Activated T-cell treated with anti-CD3 and anti-CD28 coated beads, Interleukin-2, amount 50 U/mL, for 24 hours (primary cell): Measurements from ENCODE around the gene IFNA21.
"Not testable (repeated sequence)": the region's sequence is repeated elsewhere in the genome, so short reads cannot be mapped to it uniquely, and the experiment has no call there.

Experiments used
- DNase-seq: peaks from one replicate; pipeline ENCODE4 v3.0.0-alpha.2; 2020
- H3K27ac Mint-ChIP-seq: 2 replicates; pipeline ENCODE4 v1.8.0; 2020; ENCODE audit warnings: mild to moderate bottlenecking, mixed read lengths
- H3K27me3 Mint-ChIP-seq: 2 replicates; pipeline ENCODE4 v1.8.0; 2020; ENCODE audit warnings: mixed read lengths
- H3K36me3 Mint-ChIP-seq: 2 replicates; pipeline ENCODE4 v1.8.0; 2020; ENCODE audit warnings: low read depth, mixed read lengths
- H3K4me1 Mint-ChIP-seq: 2 replicates; pipeline ENCODE4 v1.8.0; 2020; ENCODE audit warnings: low read depth, mixed read lengths
- H3K4me3 Mint-ChIP-seq: 2 replicates; pipeline ENCODE4 v1.8.0; 2020; ENCODE audit warnings: mild to moderate bottlenecking, moderate library complexity, mixed read lengths
- H3K9me3 Mint-ChIP-seq: 2 replicates; pipeline ENCODE4 v1.8.0; 2020; ENCODE audit warnings: mixed read lengths

Gene IFNA21

GRCh38 chr9:21166560-21166959 lies at the start of gene IFNA21:
IFNA21 (minus strand) TSS chr9:21166660; CDS start chr9:21166612, 48 bp downstream.
- DNase-seq, H3K4me3 Mint-ChIP-seq, H3K36me3 Mint-ChIP-seq, H3K27ac Mint-ChIP-seq, H3K27me3 Mint-ChIP-seq, H3K9me3 Mint-ChIP-seq: not testable (repeated sequence)
- peaks cover 13% of the 10 kb centered on the region for H3K4me1 Mint-ChIP-seq

- not testable (repeated sequence) for H3K4me1 Mint-ChIP-seq, DNase-seq, H3K36me3 Mint-ChIP-seq, H3K27ac Mint-ChIP-seq, H3K9me3 Mint-ChIP-seq, H3K4me3 Mint-ChIP-seq
- peaks cover 22% of the 10 kb centered on the region for H3K27me3 Mint-ChIP-seq
These were observed 47.2 kb upstream of the IFNA21 start for GRCh38 chr9:21213411-21214326.

GRCh38 chr9:21212160-21212559 lies 45.7 kb upstream of the IFNA21 start:
- not testable (repeated sequence) for H3K27ac Mint-ChIP-seq, DNase-seq, H3K9me3 Mint-ChIP-seq, H3K4me3 Mint-ChIP-seq, H3K36me3 Mint-ChIP-seq, H3K4me1 Mint-ChIP-seq
- H3K27me3 Mint-ChIP-seq: peaks cover 16% of the 10 kb centered on the region

DNA sequence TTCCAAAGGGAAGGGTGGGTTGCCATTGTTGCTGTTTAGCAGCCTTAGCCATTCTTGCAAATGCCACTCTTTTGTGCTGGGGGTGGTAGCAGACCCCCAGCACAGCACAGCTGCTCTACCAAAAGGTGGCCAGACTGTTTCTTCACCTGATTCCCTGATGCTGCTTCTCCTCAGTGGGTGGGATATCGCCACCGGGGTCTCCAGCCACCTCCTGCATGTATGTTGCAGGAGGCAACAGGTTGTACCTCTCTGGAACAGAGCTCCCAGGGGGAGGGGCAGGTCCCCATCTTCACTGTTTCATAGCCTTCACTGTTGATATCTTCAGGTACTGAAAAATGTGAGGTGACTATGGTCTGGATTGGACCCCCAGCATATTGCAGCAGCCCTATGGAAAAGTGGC lies 44.3 kb upstream of the IFNA21 start:
- peaks cover 13% of the 10 kb centered on the region for H3K27me3 Mint-ChIP-seq
- not testable (repeated sequence) for DNase-seq, H3K4me1 Mint-ChIP-seq, H3K36me3 Mint-ChIP-seq, H3K4me3 Mint-ChIP-seq, H3K9me3 Mint-ChIP-seq, H3K27ac Mint-ChIP-seq

DNA sequence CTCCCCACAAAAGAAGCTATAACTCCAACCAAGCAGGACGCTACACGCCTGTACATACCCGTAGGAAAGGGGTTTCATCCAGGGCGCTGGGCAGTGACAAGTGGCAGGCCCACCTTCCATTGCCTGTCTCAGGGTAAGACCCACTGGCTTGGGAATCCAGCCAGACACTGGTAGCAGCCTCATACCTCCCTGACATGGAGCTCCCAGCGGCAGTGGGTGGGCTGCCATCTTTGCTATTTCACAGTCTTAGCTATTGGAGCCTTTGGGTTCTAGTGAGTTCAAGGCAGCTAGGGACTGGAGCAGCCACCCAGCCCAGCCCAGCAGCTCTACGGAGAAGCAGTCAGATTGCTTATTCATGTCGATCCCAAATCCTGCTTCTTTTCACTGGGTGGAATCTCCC lies 43.9 kb upstream of the IFNA21 start:
- Mint-ChIP-seq H3K4me3 (no peak overlapping the region), H3K36me3 (no peaks in the 10 kb centered on the region), H3K9me3 (no peaks in the 10 kb centered on the region), H3K27me3 (peaks cover 13% of the 10 kb centered on the region), H3K27ac (no peak overlapping the region), H3K4me1 (peaks cover 7% of the 10 kb centered on the region)
- DNase-seq: no peak

DNA sequence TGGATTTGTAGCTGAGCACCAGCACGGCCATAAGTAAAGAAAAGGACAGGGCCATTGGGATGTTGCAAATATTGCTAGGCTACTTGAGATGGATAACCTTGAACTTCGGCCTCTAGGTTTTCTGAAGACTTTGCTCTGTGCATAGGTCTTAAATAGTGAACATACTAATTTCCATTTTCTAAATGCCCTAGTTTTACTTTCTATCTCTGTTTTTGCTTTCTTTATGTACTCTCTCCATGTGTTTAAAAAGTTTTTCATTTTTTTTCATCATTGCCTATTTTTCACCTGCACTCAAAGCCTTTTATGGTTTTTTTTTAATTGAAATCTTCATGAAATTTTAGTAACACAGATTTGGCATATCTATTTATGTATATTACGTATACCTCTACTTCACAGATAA lies 40.6 kb upstream of the IFNA21 start, which contains the start of gene IFNA10:
Gene IFNA10, minus strand, starts transcription at position 101 of the 400 bp plus-strand sequence. Its CDS starts 46 bp downstream, at position 55.
- H3K36me3 Mint-ChIP-seq, H3K4me1 Mint-ChIP-seq, H3K27ac Mint-ChIP-seq, H3K9me3 Mint-ChIP-seq, DNase-seq, H3K4me3 Mint-ChIP-seq: not testable (repeated sequence)
- peaks cover 26% of the 10 kb centered on the region for H3K27me3 Mint-ChIP-seq

GRCh38 chr9:21205204-21205603 lies 38.7 kb upstream of the IFNA21 start:
- H3K36me3 Mint-ChIP-seq: no peaks in the 10 kb centered on the region
- DNase-seq: no peak
- H3K27ac Mint-ChIP-seq: no peak overlapping the region
- no peaks in the 10 kb centered on the region for H3K9me3 Mint-ChIP-seq
- peaks cover 37% of the 10 kb centered on the region for H3K27me3 Mint-ChIP-seq
- H3K4me3 Mint-ChIP-seq: no peak overlapping the region
- H3K4me1 Mint-ChIP-seq: peaks cover 11% of the 10 kb centered on the region

- not testable (repeated sequence) for H3K9me3 Mint-ChIP-seq, H3K27ac Mint-ChIP-seq, DNase-seq, H3K36me3 Mint-ChIP-seq, H3K4me3 Mint-ChIP-seq
- H3K4me1 Mint-ChIP-seq: peaks cover 11% of the 10 kb centered on the region
- peaks cover 47% of the 10 kb centered on the region for H3K27me3 Mint-ChIP-seq
These were observed 35.6 kb upstream of the IFNA21 start, which contains the start of gene IFNA7 for GRCh38 chr9:21202105-21202504. IFNA7 (minus strand) TSS chr9:21202205; CDS start chr9:21202165, 40 bp downstream.

- H3K9me3 Mint-ChIP-seq, H3K27ac Mint-ChIP-seq, DNase-seq, H3K4me1 Mint-ChIP-seq, H3K36me3 Mint-ChIP-seq: not testable (repeated sequence)
- Mint-ChIP-seq H3K4me3 (peak overlapping the region; percentile 45), H3K27me3 (peaks cover 17% of the 10 kb centered on the region)
These were observed 28.7 kb upstream of the IFNA21 start for GRCh38 chr9:21194867-21195776.

DNA sequence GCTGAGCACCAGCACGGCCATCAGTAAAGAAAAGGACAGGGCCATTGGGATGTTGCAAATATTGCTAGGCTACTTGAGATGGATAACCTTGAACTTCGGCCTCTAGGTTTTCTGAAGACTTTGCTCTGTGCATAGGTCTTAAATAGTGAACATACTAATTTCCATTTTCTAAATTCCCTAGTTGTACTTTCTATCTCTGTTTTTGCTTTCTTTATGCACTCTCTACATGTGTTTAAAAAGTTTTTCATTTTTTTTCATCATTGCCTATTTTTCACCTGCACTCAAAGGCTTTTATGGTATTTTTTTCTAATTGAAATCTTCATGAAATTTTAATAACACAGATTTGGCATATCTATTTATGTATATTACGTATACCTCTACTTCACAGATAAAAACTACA lies 21.0 kb upstream of the IFNA21 start, which contains the start of gene IFNA4:
Gene IFNA4, minus strand, starts transcription at position 101 of the 400 bp plus-strand sequence. Its CDS starts 56 bp downstream, at position 45.
- H3K27ac Mint-ChIP-seq, DNase-seq, H3K4me3 Mint-ChIP-seq, H3K4me1 Mint-ChIP-seq, H3K36me3 Mint-ChIP-seq, H3K27me3 Mint-ChIP-seq, H3K9me3 Mint-ChIP-seq: not testable (repeated sequence)

DNA sequence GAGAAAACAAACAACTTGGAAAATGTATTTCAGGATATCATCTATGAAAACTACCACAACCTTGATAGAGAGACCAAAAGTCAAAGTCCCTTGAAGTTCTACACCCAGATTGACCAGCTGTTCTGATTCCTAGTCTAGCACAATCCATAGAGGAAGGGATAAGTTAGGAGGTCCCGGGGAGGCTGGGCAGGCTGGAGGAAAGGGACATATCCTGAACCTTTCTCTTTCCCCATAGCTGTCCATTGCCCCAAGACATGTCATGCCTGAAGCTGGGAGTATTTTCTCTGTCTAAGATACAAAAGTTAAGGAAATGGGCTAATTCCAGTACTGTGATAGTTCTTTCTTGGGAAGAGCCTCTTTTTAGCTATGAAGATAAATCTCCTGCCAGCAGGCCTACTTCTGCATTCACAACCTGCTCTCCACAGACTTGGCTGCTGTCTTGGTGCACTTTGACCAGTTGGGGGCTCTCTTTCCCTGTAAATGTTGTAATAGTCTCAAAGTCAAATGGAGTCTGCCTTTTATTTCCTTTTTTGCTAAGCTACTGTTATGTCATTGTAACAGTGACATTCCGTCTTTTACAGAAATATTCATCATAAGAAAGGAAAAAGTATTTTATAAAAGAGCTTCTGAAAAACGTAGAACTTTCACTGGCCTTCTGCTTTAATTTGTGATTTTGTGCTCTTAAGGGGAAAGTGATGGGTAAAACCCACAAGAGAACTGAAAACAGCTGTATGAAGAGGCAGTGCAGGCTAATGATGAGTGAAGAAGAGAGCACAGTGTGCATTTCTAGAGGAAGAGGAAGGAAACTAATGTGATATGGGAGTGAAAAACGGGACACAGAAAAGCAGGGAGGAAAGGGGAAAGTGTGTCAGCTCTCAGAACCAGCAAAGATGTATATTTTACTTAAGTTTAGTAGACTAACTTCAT lies 16.6 kb upstream of the IFNA21 start:
- not testable (repeated sequence) for H3K4me3 Mint-ChIP-seq, H3K36me3 Mint-ChIP-seq, DNase-seq, H3K4me1 Mint-ChIP-seq, H3K9me3 Mint-ChIP-seq, H3K27me3 Mint-ChIP-seq, H3K27ac Mint-ChIP-seq

- H3K27me3 Mint-ChIP-seq: no peaks in the 10 kb centered on the region
- no peak for DNase-seq
- H3K27ac Mint-ChIP-seq: no peak overlapping the region
- H3K4me1 Mint-ChIP-seq: peaks cover 2% of the 10 kb centered on the region
- no peak overlapping the region for H3K4me3 Mint-ChIP-seq
- H3K36me3 Mint-ChIP-seq: no peaks in the 10 kb centered on the region
- H3K9me3 Mint-ChIP-seq: no peaks in the 10 kb centered on the region
These were observed 8.2 kb upstream of the IFNA21 start for GRCh38 chr9:21174671-21175070.

GRCh38 chr9:21172156-21172555 lies 5.7 kb upstream of the IFNA21 start:
- H3K27ac Mint-ChIP-seq: no peak overlapping the region
- no peak for DNase-seq
- H3K9me3 Mint-ChIP-seq: no peaks in the 10 kb centered on the region
- H3K27me3 Mint-ChIP-seq: no peaks in the 10 kb centered on the region
- H3K4me3 Mint-ChIP-seq: no peak overlapping the region
- H3K36me3 Mint-ChIP-seq: no peaks in the 10 kb centered on the region
- peaks cover 2% of the 10 kb centered on the region for H3K4me1 Mint-ChIP-seq

- Mint-ChIP-seq H3K27me3 (no peaks in the 10 kb centered on the region), H3K4me1 (peaks cover 2% of the 10 kb centered on the region), H3K4me3 (no peak overlapping the region), H3K27ac (no peak overlapping the region), H3K9me3 (no peaks in the 10 kb centered on the region), H3K36me3 (no peaks in the 10 kb centered on the region)
- no peak for DNase-seq
These were observed 4.9 kb upstream of the IFNA21 start for GRCh38 chr9:21171351-21171750.
